Endothelial cell of hepatic sinusoid (primary cell): Measurements from ENCODE around the gene CEP112.

Experiments
- in situ Hi-C: cut with HindIII; loops from 2 replicates; pipeline ENCODE4 v1.10.0; 2017; ENCODE audit warnings: low sequenced_read_pairs

CEP112 gene

DNA sequence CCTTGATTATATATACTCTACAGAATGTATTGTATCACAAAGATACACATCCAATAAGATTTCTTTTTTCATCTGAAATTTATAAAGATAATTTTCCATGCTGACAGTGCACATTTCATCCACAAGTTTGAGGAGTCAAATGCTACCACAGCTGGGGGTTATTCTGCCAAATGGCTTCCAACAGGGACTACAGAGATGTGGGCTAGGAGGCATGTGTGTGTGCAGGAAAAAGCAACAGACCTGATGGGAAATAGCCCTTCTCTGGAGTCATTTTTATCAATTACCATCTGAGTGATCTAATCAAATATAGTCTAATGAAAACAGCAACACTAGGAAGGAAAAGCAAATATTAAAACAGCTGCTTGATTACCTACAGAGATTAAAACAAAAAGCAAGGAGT, 290.5 kb downstream of the CEP112 start:
- in situ Hi-C loops = no loop called here

DNA sequence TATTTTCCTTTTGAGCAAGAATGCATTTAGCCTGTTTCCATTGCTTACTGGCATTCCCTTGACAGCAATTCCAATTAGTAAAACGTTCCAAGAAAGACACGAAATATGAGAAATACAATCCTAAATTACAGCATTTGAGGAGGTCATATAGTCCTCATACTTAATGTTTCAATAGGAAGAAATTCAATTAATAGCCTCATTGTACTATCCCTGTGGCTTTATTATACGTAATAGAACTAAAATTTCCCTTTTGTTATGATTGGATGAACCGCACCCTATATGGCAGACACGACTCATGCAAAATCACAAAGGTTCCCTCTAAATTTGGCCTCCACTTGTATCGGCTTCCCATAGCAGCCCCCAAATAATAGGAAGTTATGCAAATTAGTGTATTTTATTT, 291.7 kb downstream of the CEP112 start:
- in situ Hi-C loops = no loop called here

DNA sequence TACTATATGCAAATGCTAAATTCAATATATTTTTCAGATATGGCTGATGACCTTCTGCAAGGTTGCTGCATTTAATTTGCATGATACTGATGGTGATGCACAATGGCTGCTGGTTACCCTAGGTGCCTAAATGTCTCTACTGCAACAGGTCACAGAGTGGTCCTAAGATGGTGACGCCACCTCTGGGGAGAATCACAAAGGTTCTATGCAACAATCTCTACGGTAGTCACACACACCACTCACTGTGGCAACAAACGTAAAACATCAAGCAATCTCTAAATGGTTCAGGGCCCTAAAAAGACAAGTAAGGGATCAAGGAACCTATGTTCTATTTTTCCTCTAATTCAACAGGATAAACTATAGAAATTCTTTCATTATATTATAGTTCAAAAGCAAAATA, 293.3 kb downstream of the CEP112 start:
- in situ Hi-C loops = no loop called here

DNA sequence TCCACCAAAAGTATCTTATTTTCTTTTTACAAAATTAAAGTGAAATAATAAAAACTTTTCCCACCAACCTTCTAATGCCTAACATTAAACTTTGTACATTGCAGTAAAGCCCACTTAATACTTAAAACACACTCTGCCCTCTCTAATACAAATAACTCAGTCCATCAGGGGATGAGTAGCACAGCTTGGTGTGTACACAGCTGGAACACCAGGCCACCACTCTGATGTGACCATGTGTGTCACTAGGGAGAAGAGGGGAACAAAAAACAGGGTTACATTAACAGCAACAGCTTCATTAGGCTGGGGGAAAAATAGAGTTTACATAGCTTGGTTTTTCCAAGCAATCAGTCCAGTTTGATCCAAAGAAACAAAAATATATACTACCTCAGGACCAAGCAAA, 295.0 kb downstream of the CEP112 start:
- in situ Hi-C loops = no loop called here

DNA sequence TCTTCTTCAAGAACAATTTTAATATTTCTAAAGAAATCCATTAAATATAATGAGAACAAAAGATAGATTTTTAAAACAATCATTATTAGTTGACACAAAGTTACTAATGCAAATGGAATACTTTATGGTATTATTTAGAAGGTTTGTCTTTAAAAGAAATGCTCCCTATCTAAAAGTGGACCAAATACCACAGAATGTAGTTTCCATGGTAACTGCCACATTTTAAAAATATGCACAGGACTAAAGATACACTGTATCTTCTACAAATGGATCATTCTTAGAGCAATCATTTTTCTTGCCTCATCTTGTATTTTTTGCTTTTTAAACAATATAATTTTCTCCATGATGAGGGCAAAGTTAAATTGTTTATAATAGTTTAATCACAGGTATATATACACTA, 296.0 kb downstream of the CEP112 start:
- in situ Hi-C loops = no loop called here

DNA sequence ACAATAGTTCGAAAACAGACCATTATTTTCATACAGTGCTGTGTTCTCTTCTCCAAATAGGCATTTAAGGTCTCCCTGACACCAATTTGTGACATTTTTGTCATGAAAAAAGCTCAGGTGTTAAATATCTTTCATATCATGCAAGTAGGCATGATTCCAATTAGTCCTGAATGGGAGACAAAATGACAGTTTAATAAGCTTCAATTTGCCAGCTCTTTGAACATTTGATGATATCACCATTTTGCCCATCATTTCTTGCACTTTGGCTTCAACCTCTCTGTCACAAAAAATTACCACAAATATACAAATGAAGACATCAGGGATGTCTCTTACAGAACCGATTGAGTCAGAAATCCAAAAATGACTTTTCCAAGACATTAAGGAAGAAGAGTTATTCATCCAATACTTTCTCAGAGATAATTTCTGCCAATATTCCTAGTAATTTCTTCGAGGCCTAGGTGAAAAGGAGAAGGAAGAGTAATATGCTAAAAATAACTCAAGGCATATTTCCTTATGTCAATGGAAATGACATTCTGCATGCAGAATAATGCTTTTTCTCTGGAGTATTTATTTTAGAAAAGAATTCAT, 298.1 kb downstream of the CEP112 start:
- in situ Hi-C loops = no loop called here

DNA sequence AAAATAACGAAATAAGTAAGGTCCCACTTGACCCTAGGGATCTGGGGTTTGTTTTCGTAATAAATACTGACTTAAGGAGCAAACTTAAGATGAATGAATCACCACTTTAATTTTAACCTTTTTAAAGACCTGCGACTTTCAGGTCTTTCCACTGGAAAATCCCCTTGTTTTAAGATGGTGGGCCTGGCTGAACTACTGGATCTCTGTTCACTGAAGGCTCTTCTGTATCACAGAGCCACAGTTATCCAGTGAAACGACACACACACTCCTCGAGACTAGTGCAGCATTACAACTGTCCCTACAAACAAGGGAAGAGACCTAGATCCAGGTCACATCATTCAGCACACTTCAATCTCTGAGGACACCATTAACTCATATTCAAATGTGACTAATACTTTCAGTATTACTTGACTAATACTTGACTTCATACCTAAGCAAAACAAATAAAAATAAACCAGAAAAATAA, 299.0 kb downstream of the CEP112 start:
- in situ Hi-C loops = no loop called here

DNA sequence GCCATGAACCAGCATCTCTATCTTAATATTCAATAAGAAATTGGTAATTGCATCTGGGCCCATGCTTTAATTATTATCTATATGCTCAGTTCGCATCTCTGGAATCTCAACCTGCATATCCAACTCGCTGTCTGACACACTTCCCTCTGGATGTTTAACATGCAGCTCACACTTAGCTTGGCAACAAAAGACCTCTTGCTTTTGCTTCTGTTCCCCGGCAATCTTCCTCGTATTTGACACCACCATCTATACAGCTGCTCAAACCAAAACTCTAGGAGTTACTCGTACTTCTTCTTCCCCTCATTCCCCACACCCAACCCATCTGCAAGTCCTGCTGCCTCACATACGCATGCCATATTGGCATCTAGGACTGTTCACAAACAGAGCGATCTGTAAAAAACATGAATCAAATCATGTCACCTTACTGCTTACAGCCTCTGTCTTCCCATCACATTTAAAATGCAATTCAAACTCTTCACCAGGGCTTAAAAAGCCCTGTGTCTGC, 300.6 kb downstream of the CEP112 start:
- in situ Hi-C loops = no loop called here

DNA sequence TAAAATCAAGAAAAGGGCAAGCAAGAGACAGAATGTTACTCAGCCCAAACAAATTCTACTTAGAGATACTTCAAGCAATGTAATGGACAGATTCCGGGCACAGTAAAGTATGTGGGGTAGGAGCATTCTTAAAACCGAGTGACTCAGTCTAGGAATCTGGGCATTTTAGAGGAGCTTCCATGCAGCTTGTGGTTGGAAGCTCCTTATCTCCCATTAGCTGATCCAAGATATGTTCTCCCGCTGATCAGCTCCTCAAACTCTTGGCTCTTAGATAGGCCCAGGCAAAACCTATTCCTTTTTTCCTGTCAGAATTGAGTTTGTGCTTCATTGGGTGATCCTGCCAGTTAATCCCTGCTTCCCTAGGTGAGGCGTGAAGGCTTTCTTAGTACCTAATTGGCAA, 303.3 kb downstream of the CEP112 start:
- in situ Hi-C loops = no loop called here

DNA sequence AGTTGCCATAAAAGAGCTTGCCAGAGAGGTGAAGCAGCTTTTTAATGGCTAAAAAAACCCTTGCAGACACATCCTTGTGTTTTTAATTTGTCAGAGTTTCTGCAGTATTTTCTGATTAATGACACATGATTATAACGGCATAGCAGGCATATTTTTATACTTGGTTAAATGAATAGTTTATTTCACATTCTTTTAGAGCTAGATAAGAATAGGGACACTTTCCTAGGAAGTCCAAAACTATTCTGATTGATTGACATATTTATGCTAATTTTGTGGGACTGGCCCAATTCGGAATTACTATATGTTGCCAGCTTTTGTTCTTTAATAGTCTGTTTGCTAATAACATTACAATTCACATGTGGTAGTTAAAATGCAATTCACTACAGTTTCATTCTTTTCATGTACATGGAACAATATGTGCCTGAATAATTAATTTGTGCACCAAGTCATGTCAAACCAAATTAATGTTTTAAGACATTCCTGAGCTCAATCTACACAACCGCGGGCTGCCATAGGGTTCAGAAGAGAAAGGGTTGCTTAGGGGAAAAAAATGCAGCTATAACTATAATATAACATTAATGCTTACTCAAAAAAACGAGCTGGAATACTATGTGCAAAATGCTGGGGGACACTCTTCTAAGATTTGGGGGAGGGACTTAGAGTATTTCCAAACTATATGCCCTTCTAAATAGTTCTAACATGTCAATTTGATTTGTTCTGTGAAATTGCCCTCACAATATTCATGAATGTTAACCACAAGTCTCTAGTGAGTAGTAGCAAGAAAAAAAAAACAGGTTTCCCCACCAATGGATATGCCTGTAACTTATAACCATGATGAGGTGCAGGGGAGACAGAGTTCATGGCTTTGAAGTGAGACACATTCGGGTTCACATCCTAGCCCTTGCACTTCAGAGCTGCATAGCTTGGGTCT, 305.4 kb downstream of the CEP112 start:
- in situ Hi-C loops = no loop called here

DNA sequence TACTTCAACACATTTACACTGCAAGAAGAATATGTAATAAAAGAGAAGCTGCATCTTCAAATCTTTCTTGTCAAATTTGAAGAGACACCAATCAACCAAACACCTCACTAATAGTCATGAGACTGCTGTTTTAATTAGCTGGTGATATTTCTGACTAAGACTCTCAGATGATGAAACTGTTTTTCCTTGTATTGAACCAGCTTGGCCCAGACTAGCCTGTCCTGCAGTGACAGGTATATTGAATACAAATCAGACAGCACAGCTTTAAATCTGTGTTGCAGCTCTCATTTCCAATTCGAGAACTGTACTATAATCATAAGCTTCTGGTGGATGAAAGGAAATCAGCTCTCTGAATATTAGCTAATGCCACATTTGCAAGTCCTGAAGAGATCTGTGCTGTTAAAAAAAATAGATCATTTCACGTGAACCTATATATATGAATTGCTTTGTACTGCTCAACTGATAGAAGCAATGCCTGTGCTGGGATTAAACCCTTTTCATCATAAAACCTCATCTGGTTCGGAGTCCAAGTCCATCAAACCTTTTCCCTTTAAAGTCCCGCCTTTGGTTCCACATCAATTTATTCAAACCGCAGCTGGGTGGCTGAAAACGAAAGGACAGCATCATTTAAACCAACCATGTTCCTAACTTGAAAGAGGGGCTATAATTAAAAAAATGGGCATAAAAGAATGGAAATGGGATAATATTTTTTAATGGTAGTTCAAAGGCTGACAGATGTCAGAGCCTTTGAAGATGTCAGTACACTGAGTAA, 306.2 kb downstream of the CEP112 start:
- in situ Hi-C loops = no loop called here

DNA sequence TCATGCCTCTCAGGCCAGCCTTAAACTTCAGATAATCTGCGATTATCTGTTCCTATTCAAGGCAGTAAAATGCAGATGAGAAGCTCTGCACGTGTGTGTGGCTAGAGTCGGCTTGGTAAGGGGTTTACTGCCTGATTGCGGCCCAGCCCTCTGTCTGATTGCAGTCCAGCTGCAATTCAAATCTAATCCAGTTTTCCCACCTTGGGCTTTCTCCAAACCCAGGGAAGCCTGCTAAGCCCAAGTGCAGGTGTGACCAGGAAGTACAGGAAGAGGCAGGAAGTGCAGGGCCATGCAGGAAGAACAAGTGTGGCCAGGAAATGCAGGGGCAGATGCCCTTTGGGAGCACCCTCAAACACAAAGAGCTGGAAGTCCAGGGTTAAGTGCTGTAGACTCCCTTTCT, 314.9 kb downstream of the CEP112 start:
- in situ Hi-C loops = no loop called here

DNA sequence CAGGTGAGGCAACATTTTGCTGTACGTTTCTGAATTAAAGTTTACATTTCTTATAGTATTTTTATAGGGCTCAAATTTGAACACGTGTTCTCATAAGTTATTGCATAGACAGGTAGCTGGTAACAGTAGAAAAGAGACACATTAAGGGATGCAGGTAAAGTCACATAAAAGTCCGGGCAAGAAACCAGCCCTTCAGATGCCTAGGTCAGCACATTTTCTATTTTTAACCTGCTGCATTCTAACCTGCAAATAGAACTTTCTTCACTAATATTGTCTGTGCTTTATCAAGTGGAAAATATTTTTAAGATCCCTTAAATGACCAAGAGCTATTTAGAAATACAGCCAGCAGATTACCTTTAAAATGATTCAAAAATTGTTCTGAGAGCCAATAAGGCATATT, 323.1 kb downstream of the CEP112 start:
- in situ Hi-C loops = no loop called here

DNA sequence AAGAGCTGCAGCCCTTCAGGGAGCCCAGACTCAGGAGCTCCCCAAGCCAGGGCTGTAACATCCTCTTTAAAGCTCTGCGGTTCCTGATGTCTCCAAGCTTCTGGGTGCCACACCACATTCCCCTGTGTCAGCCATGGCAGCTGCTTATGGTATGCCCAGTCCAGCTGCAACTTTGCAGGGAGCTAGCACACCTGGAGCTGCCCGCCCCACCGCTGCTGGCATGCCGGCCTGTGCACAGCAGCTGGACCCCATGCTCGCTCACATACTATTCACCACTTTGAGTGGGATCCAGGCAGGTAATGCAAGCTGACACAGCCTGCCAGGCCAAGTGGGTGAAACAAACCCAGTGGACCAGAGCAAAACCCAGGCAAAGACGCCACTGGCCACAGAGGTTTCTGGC, 324.9 kb downstream of the CEP112 start:
- in situ Hi-C loops = no loop called here

DNA sequence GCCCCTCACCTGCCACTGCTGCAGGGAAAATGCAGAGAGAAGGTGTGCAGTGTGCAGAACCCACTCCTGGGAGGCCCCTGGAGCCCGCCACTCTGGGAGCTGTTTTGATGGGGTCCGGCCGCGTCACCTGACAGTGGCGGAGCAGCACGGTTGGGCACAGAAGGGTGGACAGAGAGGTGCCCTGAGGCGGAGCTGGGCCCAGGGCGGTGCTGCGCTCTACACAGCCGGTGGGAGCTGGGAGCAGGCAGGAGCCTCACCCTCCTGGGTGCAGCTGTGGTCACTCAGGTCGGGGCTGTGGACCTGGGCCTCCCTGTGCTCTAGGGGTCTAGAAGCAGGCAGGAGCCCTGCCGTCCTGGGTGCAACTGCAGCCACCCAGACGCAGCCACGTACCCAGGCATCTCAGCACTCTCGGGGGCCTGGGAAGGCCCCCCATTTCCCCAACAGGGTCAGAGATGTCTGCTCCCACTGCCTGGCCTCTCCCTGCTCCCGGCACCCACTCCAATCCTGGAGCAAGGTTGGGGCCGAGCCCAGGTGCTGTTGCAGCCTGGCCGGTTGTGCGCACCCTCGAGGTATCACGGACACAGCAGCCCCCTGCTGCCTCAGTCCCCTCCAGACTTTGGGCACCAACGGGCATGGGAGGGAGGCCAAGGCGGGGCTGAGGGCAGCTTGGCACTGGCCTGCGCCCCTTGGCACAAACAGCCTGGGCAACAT, 326.1 kb downstream of the CEP112 start:
- in situ Hi-C loops = no loop called here

DNA sequence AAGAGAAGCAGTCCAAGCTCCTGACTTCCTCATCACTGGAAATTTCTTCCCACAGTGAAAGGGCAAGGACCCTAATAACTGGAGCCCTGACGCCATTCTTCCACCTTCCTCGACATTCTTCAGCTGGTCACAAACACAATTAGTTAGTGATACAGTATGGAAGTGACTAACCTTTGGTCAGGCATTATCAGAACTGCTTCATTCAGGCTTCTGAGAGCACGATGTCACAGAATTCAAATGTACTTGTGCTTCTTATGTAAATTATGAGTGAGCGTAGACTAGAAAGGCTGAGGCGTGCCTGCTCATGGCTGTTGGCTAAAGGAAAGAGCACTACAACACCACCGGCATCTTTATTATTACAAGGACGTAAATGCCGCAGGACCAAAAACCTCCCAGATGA, 327.5 kb downstream of the CEP112 start:
- in situ Hi-C loops = no loop called here

DNA sequence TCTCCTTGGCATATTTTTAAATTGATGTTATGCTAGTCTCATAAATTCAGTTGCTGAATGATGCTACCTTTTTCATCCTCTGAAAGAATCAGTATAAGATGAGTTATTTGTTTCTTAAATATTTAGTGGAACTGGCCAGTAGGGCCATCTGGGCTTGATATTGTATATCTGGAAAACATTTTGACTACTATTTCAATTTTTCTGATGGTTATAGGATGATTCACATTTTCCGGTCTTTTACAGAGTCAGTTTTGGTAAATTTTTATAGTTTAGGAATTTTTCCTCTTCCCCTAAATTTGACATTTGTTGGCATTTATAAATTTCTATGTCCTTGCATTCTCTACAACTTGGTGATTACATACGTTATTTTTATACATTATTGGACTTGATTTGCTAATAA, 334.2 kb downstream of the CEP112 start:
- in situ Hi-C loops = no loop called here

DNA sequence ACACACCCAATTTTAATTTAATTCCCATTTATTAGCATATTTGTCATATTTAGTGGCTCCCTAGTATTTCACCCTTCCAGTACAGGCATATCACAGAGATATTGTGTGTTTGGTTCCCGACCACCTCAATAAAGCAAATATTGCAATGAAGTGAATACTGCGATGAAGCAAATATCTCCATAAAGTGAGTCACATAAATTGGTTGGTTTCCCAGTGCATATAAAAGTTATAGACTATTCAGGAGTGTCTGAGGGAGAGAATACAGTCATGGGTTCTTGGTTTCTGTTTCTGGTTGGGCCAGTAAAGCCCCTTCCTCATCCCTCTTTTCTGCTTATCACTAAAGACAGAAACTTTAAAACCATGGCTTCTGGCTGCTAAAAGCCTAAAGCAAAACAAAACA, 335.1 kb downstream of the CEP112 start:
- in situ Hi-C loops = no loop called here

DNA sequence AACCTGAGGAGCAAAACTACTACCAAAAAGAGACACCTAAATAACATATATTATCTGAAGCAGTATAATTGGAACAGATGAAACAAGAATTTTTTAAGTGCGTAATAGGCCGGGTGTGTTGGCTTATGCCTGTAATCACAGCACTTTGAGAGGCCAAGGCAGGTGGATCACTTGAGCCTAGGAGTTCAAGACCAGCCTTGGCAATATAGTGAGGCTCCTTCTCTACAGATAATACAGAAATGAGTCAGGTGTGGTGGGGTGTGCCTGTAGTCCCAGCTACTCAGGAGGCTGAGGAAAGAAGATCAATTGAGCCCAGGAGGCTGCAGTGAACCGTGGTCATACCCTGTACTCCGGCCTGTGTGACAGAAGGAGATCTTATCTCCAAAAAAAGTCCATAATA, 336.3 kb downstream of the CEP112 start:
- in situ Hi-C loops = no loop called here

DNA sequence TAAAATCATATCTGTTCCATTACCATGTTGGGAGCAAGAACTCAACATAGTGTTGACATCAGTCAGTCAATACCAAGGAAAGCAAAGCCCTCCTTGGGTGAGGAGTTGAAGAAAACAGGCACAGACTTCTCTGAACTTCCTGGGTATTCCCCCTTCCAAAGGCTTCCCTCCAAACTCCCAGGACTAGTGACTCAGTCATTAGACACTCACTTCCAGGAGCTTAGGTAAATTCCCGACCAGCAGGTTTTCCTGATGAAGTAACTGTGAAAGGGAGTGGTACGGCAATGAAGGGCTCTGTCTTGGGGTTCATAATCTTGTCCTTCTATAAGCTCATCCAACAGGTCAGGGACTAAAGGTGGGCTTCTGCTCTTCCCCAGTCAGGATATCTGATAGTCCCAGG, 336.7 kb downstream of the CEP112 start:
- in situ Hi-C loops = no loop called here

DNA sequence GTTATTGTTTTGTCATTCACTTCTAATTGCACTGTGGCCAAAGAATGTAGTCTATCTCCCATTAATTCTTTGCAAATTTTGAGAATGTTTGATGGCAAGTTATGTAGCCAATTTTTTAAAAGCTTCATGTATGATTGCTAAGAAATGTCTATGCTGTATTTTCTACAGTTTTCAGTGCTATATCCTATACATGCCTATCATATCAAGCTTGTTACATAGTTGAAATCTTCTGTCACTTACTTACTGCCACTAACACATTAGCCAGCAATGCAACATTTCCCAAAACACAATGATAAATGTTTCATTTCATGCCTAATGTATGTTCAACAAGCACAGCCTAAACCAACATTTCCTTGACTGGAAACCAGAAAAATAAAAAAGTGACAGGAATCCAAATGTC, 338.1 kb downstream of the CEP112 start:
- in situ Hi-C loops = no loop called here
